ENCODE results near the gene FAM216A. TPM values are rescaled to one million over a fixed set of nuclear protein-coding genes. Genes with fewer than 3 reads are reported as not detected.
A peak's percentile ranks its signal among the peaks of the same experiment; 100 is the strongest.

The FAM216A gene
- total RNA-seq, 1 experiment from 2014 or later = 10.1 TPM

DNA sequence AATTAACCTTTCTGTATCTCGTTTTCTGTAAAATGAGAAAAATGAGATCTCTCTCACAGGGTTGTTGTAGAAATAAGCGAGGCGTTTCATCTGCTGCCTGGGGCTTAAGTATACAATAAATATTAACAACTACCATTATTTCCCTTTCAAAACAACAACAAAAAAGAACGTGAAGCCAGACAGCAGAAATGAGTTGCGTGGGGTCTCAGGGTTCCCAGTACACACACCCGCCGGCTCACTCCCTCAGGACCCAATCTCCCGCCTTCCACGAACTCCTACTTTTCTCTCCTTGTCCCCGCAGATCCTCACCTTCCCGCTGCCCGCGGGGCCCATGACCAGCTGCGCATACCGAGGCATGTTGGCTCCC is 815 bp upstream of the FAM216A start:
- Histone ChIP-seq H3K27ac (ENCODE audit: low read depth, low read length) (peak overlapping the region; percentile 45), H3K36me3 (ENCODE audit: control insufficient read depth in 1 of 2, insufficient read depth in 2 of 2, low read length in 2 of 2) (peaks cover 5 to 17% of the 10 kb centered on the region in 2 experiments; a peak in 2 of 4 replicates), H3K4me2 (ENCODE audit: low read length) (peak overlapping the region; percentile 83), H3K9me3 (ENCODE audit: control insufficient read depth in 1 of 2, insufficient read depth in 1 of 2, low read depth in 1 of 2, low read length in 2 of 2) (no peaks in the 10 kb centered on the region), H3K27me3 (ENCODE audit: insufficient read depth, low read length) (no peaks in the 10 kb centered on the region), H3K9ac (ENCODE audit: low read length) (peak overlapping the region; percentile 80), H3K4me1 (ENCODE audit: control insufficient read depth in 1 of 2, insufficient read depth in 2 of 2, low read length in 2 of 2) (peaks cover 12 to 25% of the 10 kb centered on the region in 2 experiments), H2AFZ (ENCODE audit: low read depth, low read length, poor library complexity, severe bottlenecking) (no peak overlapping the region), H4K20me1 (ENCODE audit: insufficient read depth) (no peaks in the 10 kb centered on the region), H3K79me2 (ENCODE audit: insufficient read depth, low read length) (peaks cover 21% of the 10 kb centered on the region), H3K4me3 (replicated peaks in 1 of 2; ENCODE audit: low read depth in 1 of 2, low read length in 2 of 2) (peak overlapping the region; percentile 85 to 86), H3K9me2 (ENCODE audit: insufficient read depth) (no peaks in the 10 kb centered on the region)
- intact Hi-C loops (cut with micrococcal nuclease) = loop anchor here (1.0 kb wide), 3 partner anchors 18 to 230 kb away; partner anchors contain the start of gene ARPC3
- ChIA-PET RAD21 (ENCODE audit: low non-redundant PET in 1 of 2, low total read pairs in 2 of 2, uncharacterized antibody in 2 of 2, unreplicated experiment in 2 of 2) (interaction anchor here (1.1 to 1.3 kb wide), 2 partner anchors 18 to 420 kb away, joined by 3 to 4 read pairs; partner anchors contain the start of gene ARPC3 (in 1 of the 2)), POLR2A (interaction anchor here (0.8 to 2.1 kb wide), 9 partner anchors 12 to 134 kb away, joined by 3 to 15 read pairs (median 5); partner anchors contain the start of genes ARPC3, RAD9B and VPS29), CTCF (interaction anchor here (0.7 to 3.1 kb wide), 10 partner anchors 10 to 623 kb away, joined by 3 to 57 read pairs (median 4); partner anchors contain the start of genes ARPC3, RAD9B and VPS29)
- DNase-seq (ENCODE audit: low read depth, low spot score) = no peak
- ATAC-seq = no peak
- TF ChIP-seq SIN3A (IDR thresholded peaks at IDR 0.05; ENCODE audit: low read depth) (no peak), ELF1 (IDR thresholded peaks at IDR 0.05; ENCODE audit: borderline replicate concordance, low read depth) (no peak), FOSL1 (IDR thresholded peaks at IDR 0.05; ENCODE audit: low read depth) (no peak), SRF (IDR thresholded peaks at IDR 0.05; ENCODE audit: low read depth) (no peak), ATF3 (IDR thresholded peaks at IDR 0.05) (no peak), CEBPB (IDR thresholded peaks at IDR 0.05; ENCODE audit: low read depth) (no peak), EZH2phosphoT487 (IDR thresholded peaks at IDR 0.05; ENCODE audit: borderline replicate concordance) (no peak), CTCF (IDR thresholded peaks at IDR 0.05 in 2 of 3, conservative IDR thresholded peaks at IDR 0.05 in 1 of 3; ENCODE audit: borderline replicate concordance in 1 of 3, insufficient read depth in 1 of 3, low read depth in 2 of 3, low read length in 2 of 3) (no peak), SP1 (IDR thresholded peaks at IDR 0.05; ENCODE audit: low read depth) (no peak), ZFX (IDR thresholded peaks at IDR 0.05) (no peak)
- TF ChIP-seq, protein P1, sequence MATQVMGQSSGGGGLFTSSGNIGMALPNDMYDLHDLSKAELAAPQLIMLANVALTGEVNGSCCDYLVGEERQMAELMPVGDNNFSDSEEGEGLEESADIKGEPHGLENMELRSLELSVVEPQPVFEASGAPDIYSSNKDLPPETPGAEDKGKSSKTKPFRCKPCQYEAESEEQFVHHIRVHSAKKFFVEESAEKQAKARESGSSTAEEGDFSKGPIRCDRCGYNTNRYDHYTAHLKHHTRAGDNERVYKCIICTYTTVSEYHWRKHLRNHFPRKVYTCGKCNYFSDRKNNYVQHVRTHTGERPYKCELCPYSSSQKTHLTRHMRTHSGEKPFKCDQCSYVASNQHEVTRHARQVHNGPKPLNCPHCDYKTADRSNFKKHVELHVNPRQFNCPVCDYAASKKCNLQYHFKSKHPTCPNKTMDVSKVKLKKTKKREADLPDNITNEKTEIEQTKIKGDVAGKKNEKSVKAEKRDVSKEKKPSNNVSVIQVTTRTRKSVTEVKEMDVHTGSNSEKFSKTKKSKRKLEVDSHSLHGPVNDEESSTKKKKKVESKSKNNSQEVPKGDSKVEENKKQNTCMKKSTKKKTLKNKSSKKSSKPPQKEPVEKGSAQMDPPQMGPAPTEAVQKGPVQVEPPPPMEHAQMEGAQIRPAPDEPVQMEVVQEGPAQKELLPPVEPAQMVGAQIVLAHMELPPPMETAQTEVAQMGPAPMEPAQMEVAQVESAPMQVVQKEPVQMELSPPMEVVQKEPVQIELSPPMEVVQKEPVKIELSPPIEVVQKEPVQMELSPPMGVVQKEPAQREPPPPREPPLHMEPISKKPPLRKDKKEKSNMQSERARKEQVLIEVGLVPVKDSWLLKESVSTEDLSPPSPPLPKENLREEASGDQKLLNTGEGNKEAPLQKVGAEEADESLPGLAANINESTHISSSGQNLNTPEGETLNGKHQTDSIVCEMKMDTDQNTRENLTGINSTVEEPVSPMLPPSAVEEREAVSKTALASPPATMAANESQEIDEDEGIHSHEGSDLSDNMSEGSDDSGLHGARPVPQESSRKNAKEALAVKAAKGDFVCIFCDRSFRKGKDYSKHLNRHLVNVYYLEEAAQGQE (IDR thresholded peaks at IDR 0.05; ENCODE audit: low read depth) = no peak
- TF ChIP-seq, protein P2, sequence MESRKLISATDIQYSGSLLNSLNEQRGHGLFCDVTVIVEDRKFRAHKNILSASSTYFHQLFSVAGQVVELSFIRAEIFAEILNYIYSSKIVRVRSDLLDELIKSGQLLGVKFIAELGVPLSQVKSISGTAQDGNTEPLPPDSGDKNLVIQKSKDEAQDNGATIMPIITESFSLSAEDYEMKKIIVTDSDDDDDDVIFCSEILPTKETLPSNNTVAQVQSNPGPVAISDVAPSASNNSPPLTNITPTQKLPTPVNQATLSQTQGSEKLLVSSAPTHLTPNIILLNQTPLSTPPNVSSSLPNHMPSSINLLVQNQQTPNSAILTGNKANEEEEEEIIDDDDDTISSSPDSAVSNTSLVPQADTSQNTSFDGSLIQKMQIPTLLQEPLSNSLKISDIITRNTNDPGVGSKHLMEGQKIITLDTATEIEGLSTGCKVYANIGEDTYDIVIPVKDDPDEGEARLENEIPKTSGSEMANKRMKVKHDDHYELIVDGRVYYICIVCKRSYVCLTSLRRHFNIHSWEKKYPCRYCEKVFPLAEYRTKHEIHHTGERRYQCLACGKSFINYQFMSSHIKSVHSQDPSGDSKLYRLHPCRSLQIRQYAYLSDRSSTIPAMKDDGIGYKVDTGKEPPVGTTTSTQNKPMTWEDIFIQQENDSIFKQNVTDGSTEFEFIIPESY (IDR thresholded peaks at IDR 0.05; ENCODE audit: extremely low read depth, insufficient replicate concordance, low read length) = no peak
- TF ChIP-seq, protein P3, sequence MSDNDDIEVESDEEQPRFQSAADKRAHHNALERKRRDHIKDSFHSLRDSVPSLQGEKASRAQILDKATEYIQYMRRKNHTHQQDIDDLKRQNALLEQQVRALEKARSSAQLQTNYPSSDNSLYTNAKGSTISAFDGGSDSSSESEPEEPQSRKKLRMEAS (IDR thresholded peaks at IDR 0.05) = no peak
- BruUV-seq (replicated peaks) = TSS peak; percentile 90
